Large intestine (tissue), 3 donors: ENCODE measurements around the gene CFDP1. TPM values are rescaled to one million over a fixed set of nuclear protein-coding genes. Genes with fewer than 3 reads are reported as not detected.

Source experiments
- DNase-seq, 2 donors: peaks; one replicate each; pipeline versions ENCODE4 v3.0.0 to v3.0.0-alpha.2; 2013
- H3K27ac ChIP-seq: one replicate; pipeline ENCODE4 v1.5.1; 2013; ENCODE audit warnings: low read length
- H3K27me3 ChIP-seq: 2 replicates; pipeline ENCODE4 v1.6.1; 2013; ENCODE audit warnings: low read length; ENCODE audit not compliant: control insufficient read depth, insufficient read depth
- H3K36me3 ChIP-seq: 2 replicates; pipeline ENCODE4 v1.6.1; 2013; ENCODE audit warnings: low read length; ENCODE audit not compliant: control insufficient read depth, insufficient read depth
- H3K4me1 ChIP-seq: one replicate; pipeline ENCODE4 v1.6.1; 2013; ENCODE audit warnings: low read length; ENCODE audit not compliant: control insufficient read depth, insufficient read depth
- H3K4me3 ChIP-seq: one replicate; pipeline ENCODE4 v1.5.1; 2013; ENCODE audit warnings: low read length
- H3K9me3 ChIP-seq: one replicate; pipeline ENCODE4 v1.6.1; 2013; ENCODE audit warnings: mild to moderate bottlenecking, low read depth, low read length, moderate library complexity; ENCODE audit not compliant: control insufficient read depth
- WGBS: methylation state at CpG from one replicate; pipeline ENCODE4 v1.1.5; 2013; ENCODE audit warnings: low lambda C conversion rate; ENCODE audit not compliant: insufficient coverage; 5-methylcytosine and 5-hydroxymethylcytosine counted together
- polyA plus RNA-seq: library from polyadenylated mRNA; unstranded; fragments of 120-200 nt; gene quantifications from one replicate; pipeline ENCODE4 v1.2.1, GENCODE V29; 2013

CFDP1 gene
- polyA plus RNA-seq, 1 donor = 121 TPM

- no CpG with 5 or more reads among the region's 1 CpG for WGBS
- H3K4me1 ChIP-seq = peaks cover 47% of the 10 kb centered on the region
- peaks cover 11% of the 10 kb centered on the region for H3K36me3 ChIP-seq
- H3K27ac ChIP-seq = peak overlapping the region; percentile 78
- DNase-seq = peak; percentile 94 to 97
- no peak overlapping the region for H3K4me3 ChIP-seq
- H3K9me3 ChIP-seq = no peaks in the 10 kb centered on the region
- no peaks in the 10 kb centered on the region for H3K27me3 ChIP-seq
Observed at GRCh38 chr16:75309899-75310430, 123.3 kb downstream of the CFDP1 start.

GRCh38 chr16:75309156-75309555 lies 124.1 kb downstream of the CFDP1 start:
- peak overlapping the region; percentile 89 for H3K27ac ChIP-seq

GRCh38 chr16:75308011-75308410 lies 125.3 kb downstream of the CFDP1 start:
- H3K4me1 ChIP-seq = peaks cover 58% of the 10 kb centered on the region
- no CpG with 5 or more reads among the region's 3 CpGs for WGBS

More at GRCh38 chr16:75309156-75309555, 124.1 kb downstream of the CFDP1 start:
- peaks cover 11% of the 10 kb centered on the region for H3K36me3 ChIP-seq
- DNase-seq = no peak
- H3K4me3 ChIP-seq = no peak overlapping the region
- H3K9me3 ChIP-seq = no peaks in the 10 kb centered on the region
- H3K27me3 ChIP-seq = no peaks in the 10 kb centered on the region
- peaks cover 55% of the 10 kb centered on the region for H3K4me1 ChIP-seq
- WGBS = no CpG with 5 or more reads among the region's 8 CpGs

GRCh38 chr16:75307506-75307905 lies 125.8 kb downstream of the CFDP1 start:
- DNase-seq = no peak
- peaks cover 12% of the 10 kb centered on the region for H3K36me3 ChIP-seq
- peak overlapping the region; percentile 89 for H3K27ac ChIP-seq
- H3K9me3 ChIP-seq = no peaks in the 10 kb centered on the region
- H3K4me3 ChIP-seq = no peak overlapping the region
- H3K4me1 ChIP-seq = peaks cover 58% of the 10 kb centered on the region
- WGBS = 100% methylated on average over 1 of the region's 3 CpGs
- H3K27me3 ChIP-seq = no peaks in the 10 kb centered on the region

More at GRCh38 chr16:75308011-75308410, 125.3 kb downstream of the CFDP1 start:
- H3K9me3 ChIP-seq = no peaks in the 10 kb centered on the region
- H3K4me3 ChIP-seq = no peak overlapping the region
- H3K36me3 ChIP-seq = peaks cover 12% of the 10 kb centered on the region
- DNase-seq = peak in 1 of 2 donors; percentile 25
- H3K27ac ChIP-seq = peak overlapping the region; percentile 89
- no peaks in the 10 kb centered on the region for H3K27me3 ChIP-seq

GRCh38 chr16:75306099-75306762 lies 127.1 kb downstream of the CFDP1 start:
- Histone ChIP-seq H3K27me3 (no peaks in the 10 kb centered on the region), H3K4me1 (peaks cover 58% of the 10 kb centered on the region), H3K9me3 (no peaks in the 10 kb centered on the region), H3K4me3 (peak overlapping the region; percentile 7), H3K36me3 (peaks cover 22% of the 10 kb centered on the region), H3K27ac (peak overlapping the region; percentile 89)
- peak; percentile 85 to 95 for DNase-seq
- WGBS = no CpG with 5 or more reads among the region's 9 CpGs

GRCh38 chr16:75305364-75306098 lies 127.8 kb downstream of the CFDP1 start:
- Histone ChIP-seq H3K9me3 (no peaks in the 10 kb centered on the region), H3K27me3 (no peaks in the 10 kb centered on the region), H3K4me3 (peak overlapping the region; percentile 7), H3K27ac (peak overlapping the region; percentile 89), H3K4me1 (peaks cover 55% of the 10 kb centered on the region), H3K36me3 (peaks cover 28% of the 10 kb centered on the region)
- peak; percentile 97 to 99 for DNase-seq
- WGBS = no CpG with 5 or more reads among the region's 8 CpGs

- WGBS = no CpG with 5 or more reads among the region's 4 CpGs
- Histone ChIP-seq H3K4me1 (peaks cover 53% of the 10 kb centered on the region), H3K27ac (peak overlapping the region; percentile 89), H3K9me3 (no peaks in the 10 kb centered on the region), H3K27me3 (no peaks in the 10 kb centered on the region), H3K36me3 (peaks cover 35% of the 10 kb centered on the region), H3K4me3 (no peak overlapping the region)
- DNase-seq = peak; percentile 72 to 82
Observed at GRCh38 chr16:75304521-75305363, 128.6 kb downstream of the CFDP1 start.

GRCh38 chr16:75301804-75302203 lies 131.5 kb downstream of the CFDP1 start:
- peaks cover 53% of the 10 kb centered on the region for H3K36me3 ChIP-seq
- H3K27me3 ChIP-seq = no peaks in the 10 kb centered on the region
- DNase-seq = no peak

GRCh38 chr16:75298267-75298666 lies 135.0 kb downstream of the CFDP1 start:
- Histone ChIP-seq H3K27me3 (no peaks in the 10 kb centered on the region), H3K9me3 (no peaks in the 10 kb centered on the region), H3K27ac (no peak overlapping the region), H3K4me3 (no peak overlapping the region), H3K36me3 (peaks cover 76% of the 10 kb centered on the region), H3K4me1 (no peaks in the 10 kb centered on the region)
- WGBS = no CpG with 5 or more reads among the region's 6 CpGs
- no peak for DNase-seq

More at GRCh38 chr16:75301804-75302203, 131.5 kb downstream of the CFDP1 start:
- Histone ChIP-seq H3K4me3 (no peak overlapping the region), H3K4me1 (peaks cover 27% of the 10 kb centered on the region), H3K27ac (no peak overlapping the region), H3K9me3 (no peaks in the 10 kb centered on the region)
- no CpG with 5 or more reads among the region's 1 CpG for WGBS

GRCh38 chr16:75296606-75297005 lies 136.7 kb downstream of the CFDP1 start:
- no peaks in the 10 kb centered on the region for H3K27me3 ChIP-seq
- WGBS = no CpG with 5 or more reads among the region's 1 CpG
- H3K4me1 ChIP-seq = no peaks in the 10 kb centered on the region
- no peak overlapping the region for H3K4me3 ChIP-seq
- H3K9me3 ChIP-seq = no peaks in the 10 kb centered on the region
- H3K27ac ChIP-seq = no peak overlapping the region
- peaks cover 82% of the 10 kb centered on the region for H3K36me3 ChIP-seq
- peak in 1 of 2 donors; percentile 39 for DNase-seq
